K562 (cell line): Measurements from ENCODE around the gene PLCB4.

Experiments used
- BRF2 ChIP-seq: IDR thresholded peaks from 3 replicates; pipeline ENCODE4 v1.6.1; 2011; ENCODE audit warnings: borderline replicate concordance, mild to moderate bottlenecking; ENCODE audit not compliant: insufficient read length, insufficient read depth
- CREB5 ChIP-seq: fragments of 250-450 bp; sonication (Bioruptor Pico); IDR thresholded peaks from 2 replicates; pipeline ENCODE4 v1.5.0; 2020; ENCODE audit warnings: mild to moderate bottlenecking
- DPF2 ChIP-seq: fragments of 450-650 bp; IDR thresholded peaks from 2 replicates; pipeline ENCODE4 v1.6.1; 2016
- KDM1A ChIP-seq, 2 experiments: fragments of 450-650 bp; IDR thresholded peaks; 2 replicates each; pipeline ENCODE4 v1.6.1; 2016; ENCODE audit warnings: mild to moderate bottlenecking in 2 of 2
- KDM4B ChIP-seq, 2 experiments: fragments of 450-650 bp in 1 of 2; sonication (generic) in 1 of 2; IDR thresholded peaks; 2 replicates each; pipeline ENCODE4 v1.6.1; 2016 to 2017; ENCODE audit warnings: borderline replicate concordance in 2 of 2, antibody characterized with exemption in 1 of 2, low read depth in 1 of 2, mild to moderate bottlenecking in 1 of 2
- RBFOX2 ChIP-seq: fragments of 200-400 bp; formaldehyde crosslinking; IDR thresholded peaks from 2 replicates; pipeline ENCODE4 v1.6.1; 2017; ENCODE audit warnings: low read depth, mild to moderate bottlenecking, low read length, moderate library complexity
- REST ChIP-seq, 2 experiments: fragments of 450-650 bp; formaldehyde crosslinking in 1 of 2; IDR thresholded peaks; 2 replicates each; pipeline versions ENCODE4 v1.4.0 to v1.6.1; 2014 to 2020; ENCODE audit warnings: mild to moderate bottlenecking in 2 of 2, borderline replicate concordance in 1 of 2, low read depth in 1 of 2
- SOX6 ChIP-seq: fragments of 450-650 bp; IDR thresholded peaks from 2 replicates; pipeline ENCODE4 v1.6.1; 2014; ENCODE audit warnings: mild to moderate bottlenecking
- SP2 ChIP-seq: IDR thresholded peaks from 2 replicates; pipeline ENCODE4 v1.6.1; 2011; ENCODE audit warnings: mild to moderate bottlenecking, low read depth, low read length, moderate library complexity; ENCODE audit not compliant: poor library complexity, severe bottlenecking; ENCODE audit errors: extremely low read depth
- ZBTB8A ChIP-seq: fragments of 450-650 bp; IDR thresholded peaks from 2 replicates; pipeline ENCODE4 v1.6.1; 2018; ENCODE audit warnings: mild to moderate bottlenecking, moderate library complexity; ENCODE audit not compliant: partially characterized antibody
- ZFP91 ChIP-seq: sonication (generic); formaldehyde crosslinking; IDR thresholded peaks from 2 replicates; pipeline ENCODE4 v1.8.0; 2022; ENCODE audit warnings: mild to moderate bottlenecking, missing genetic modification reagents
- ZHX1 ChIP-seq: fragments of 150-350 bp; conservative IDR thresholded peaks from 2 replicates; pipeline ENCODE4 v1.6.1; 2014; ENCODE audit warnings: low read length
- ZNF274 ChIP-seq: IDR thresholded peaks from 2 replicates; pipeline ENCODE4 v1.6.1; 2011; ENCODE audit warnings: low read depth, mild to moderate bottlenecking, low read length, moderate library complexity, borderline replicate concordance

GRCh38 chr20:9411833-9412232 is 342.9 kb downstream of the PLCB4 start:
- TF ChIP-seq ZHX1 (no peak), SP2 (no peak), CREB5 (no peak), RBFOX2 (no peak), DPF2 (no peak), ZFP91 (no peak), BRF2 (no peak), ZBTB8A (no peak), SOX6 (no peak), KDM1A (IDR thresholded peaks at IDR 0.05) (no peak), REST (IDR thresholded peaks at IDR 0.05; ENCODE audit: borderline replicate concordance) (no peak), REST (CRISPR knock-in tag; IDR thresholded peaks at IDR 0.05; ENCODE audit: low read depth) (no peak), ZNF274 (no peak), KDM4B (IDR thresholded peaks at IDR 0.05; ENCODE audit: borderline replicate concordance in 2 of 2, low read depth in 1 of 2) (no peak)
